ENCODE data around the gene GPR78. TPM values are rescaled to one million over a fixed set of nuclear protein-coding genes. Genes with fewer than 3 reads are reported as not detected.

The GPR78 gene
- total RNA-seq, 1 donor from 2014 or later = 7.9 TPM

GRCh38 chr4:8547108-8547911 is 32.9 kb upstream of the GPR78 start:
- peak; percentile 65 for DNase-seq (ENCODE audit: low spot score)

DNA sequence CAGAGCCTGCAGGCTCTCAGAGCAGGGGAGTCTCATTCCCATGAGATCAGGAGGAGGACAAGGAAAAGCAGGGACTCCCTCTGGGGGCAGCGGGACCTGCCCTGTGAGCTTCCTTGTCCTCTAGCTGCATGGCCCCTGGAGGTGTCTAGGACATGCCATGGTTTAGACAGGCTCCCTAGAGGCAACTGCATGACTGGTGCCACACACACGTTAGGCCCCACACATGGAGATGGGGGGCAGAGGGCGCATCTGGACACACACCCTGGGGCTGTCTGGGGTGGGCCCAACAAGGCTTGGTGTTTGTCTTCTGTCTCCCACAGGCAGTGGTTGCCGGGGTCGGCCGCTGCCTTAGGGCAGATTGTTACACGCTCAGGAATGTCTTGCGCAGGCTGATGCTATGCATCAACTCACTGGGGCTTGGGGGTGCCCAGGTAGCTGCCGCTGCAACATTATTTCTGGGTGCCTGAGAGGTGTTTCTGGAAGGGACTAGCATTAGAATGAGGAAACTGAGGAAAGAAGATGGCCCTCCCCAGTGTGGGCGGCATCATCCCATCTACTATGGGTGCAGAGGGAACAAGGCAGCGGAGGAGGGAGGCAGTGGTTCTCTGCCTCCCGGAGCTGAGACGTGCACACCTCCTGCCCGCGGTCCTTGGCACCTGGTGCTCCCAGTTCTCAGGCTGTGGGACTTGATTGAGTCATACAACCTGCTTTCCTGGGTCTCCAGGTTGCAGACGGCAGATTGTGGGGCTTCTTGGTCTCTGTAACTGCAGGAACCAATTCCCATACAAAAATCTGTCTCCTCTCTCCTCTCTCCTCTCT is 32.1 kb upstream of the GPR78 start:
- no peak for DNase-seq (ENCODE audit: low spot score)

GRCh38 chr4:8548731-8549351 is 31.4 kb upstream of the GPR78 start:
- DNase-seq (ENCODE audit: low spot score) = no peak

- no peak for DNase-seq (ENCODE audit: low spot score)
Observed at GRCh38 chr4:8549352-8549931, 30.8 kb upstream of the GPR78 start.

GRCh38 chr4:8550691-8551090 is 29.5 kb upstream of the GPR78 start:
- DNase-seq (ENCODE audit: low spot score) = no peak

DNA sequence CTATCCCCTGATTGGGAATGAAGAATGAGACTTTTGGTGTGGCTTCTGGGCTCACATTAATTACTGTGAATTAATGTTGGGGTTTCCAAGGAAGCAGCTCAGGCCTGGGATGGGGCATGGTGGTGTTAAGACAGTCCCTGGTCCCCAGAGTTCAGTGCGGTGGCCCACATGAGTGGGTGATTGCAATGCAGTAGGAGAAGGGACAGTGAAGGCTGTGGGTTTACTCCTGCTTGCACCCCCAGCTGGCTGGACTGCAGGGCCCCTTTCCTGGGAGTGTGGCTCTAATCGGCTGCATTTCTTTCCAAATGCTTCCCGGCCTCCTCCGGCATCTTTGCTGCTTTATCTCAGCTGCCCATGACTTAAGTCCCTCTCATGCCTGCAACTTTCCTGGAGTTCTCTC is 28.2 kb upstream of the GPR78 start:
- peak; percentile 77 for DNase-seq (ENCODE audit: low spot score)

DNA sequence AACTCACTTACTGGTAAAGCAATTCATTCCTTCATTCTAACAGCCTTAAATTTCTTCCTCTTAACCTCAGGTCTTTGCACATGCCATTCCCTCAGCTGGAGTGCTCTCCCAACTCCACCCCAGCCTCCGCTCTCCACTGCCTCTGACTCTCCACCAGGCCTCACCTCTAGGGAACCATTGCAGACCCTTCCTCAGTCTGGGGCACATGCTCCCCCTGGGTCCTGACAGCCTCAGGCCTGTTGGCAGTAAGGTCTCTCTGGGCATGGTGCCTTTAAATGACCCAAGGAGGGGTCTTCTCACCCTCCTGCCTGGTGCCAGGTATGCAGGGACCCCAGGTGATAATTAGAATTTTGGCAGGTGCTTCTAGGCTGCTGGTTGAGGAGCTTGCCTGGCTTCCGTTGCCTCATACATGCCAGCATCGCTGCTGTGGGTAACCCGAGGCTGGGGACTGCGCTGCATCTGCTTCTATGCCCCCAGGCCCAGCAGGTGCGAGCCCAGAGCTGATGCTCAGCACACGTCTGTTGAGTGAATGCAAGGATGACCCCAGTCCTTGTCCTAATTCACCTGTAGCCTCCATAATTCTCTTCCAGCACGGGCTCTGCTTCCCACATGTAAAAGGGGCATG is 27.5 kb upstream of the GPR78 start:
- DNase-seq (ENCODE audit: low spot score) = no peak

DNA sequence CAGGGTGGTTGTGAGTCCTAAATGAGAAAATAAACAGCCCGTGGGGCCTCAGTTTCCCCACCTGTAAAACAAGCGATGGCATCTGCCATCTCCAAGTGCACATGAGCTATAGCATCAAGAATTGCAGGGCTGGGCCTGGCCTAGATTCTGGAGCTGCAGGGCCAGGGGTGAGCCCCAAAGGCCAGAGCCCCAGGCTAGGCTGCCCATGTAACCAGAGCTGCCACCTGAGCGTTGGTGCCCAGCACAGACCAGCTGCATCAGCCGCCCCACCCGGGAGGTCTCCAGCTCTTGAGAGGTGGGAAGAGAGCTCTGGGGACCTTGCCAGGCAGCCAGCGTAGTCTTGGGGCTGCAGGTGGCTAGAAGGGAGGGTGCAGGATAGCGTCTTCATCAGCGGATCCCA is 27.0 kb upstream of the GPR78 start:
- no peak for DNase-seq (ENCODE audit: low spot score)

DNA sequence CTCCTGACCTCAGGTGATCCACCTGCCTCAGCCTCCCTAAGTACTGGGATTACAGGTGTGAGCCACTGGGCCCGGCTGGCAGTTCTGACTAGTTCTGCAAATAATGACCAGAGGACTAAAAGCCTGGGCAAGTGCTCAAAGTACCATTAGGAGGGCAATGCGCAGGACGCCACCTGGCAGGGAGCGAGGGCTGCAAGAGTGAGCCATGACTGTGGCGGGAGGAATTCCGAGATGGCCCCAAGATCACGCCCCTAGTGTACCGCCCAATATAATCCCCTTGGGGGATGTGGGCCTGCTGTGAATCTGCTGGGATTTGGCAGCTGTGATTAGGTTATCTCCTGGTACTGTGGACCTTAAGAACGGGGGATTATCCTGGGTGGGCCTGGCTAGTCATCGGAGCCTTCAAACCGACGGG is 26.2 kb upstream of the GPR78 start:
- peak; percentile 92 for DNase-seq (ENCODE audit: low spot score)

GRCh38 chr4:8554555-8555100 is 25.6 kb upstream of the GPR78 start:
- DNase-seq (ENCODE audit: low spot score) = no peak

DNA sequence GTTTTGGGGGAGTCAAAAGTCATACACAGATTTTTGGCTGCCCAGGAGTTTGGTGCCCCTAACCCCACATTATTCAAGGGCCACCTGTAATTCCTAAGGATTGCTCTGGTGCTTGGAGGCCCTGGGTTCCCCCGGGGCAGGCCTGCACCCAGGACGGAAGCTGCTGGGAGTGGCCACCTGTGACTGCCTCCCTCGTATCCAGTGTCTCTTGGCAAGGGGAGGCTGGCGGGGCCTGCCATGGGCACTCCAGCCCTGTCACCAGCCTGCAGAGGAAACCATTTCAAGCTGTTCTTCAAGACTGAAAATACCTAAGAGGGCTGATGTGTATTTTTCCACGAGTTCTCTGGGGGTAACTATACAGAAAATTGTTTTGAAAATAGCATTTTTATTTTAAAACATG is 24.5 kb upstream of the GPR78 start:
- no peak for DNase-seq (ENCODE audit: low spot score)

- DNase-seq (ENCODE audit: low spot score) = no peak
Observed at GRCh38 chr4:8556341-8557150, 23.6 kb upstream of the GPR78 start.

GRCh38 chr4:8557151-8558076 is 22.8 kb upstream of the GPR78 start:
- DNase-seq (ENCODE audit: low spot score) = no peak

GRCh38 chr4:8558080-8558960 is 21.9 kb upstream of the GPR78 start:
- no peak for DNase-seq (ENCODE audit: low spot score)

DNA sequence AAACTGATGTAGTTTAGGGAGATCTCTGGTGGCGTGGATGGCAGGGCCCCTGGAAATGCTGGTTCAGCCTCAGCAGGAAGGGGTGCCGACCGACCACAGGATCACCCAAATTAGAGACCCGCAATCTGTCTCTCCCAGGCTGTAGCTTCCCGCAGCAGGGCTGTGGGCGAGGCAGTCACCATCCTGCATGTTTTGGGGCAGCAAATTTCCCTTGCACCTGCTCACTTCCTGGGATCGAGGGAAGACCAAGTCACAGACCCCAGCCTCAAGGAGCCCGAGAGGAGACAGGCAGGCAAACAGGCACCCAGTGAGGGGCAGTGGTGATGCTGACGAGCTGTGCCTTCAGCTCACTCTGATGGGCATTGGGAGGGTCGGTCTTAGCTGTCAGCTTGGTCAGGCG is 21.2 kb upstream of the GPR78 start:
- no peak for DNase-seq (ENCODE audit: low spot score)

- peak; percentile 39 for DNase-seq (ENCODE audit: low spot score)
Observed at GRCh38 chr4:8559524-8560264, 20.5 kb upstream of the GPR78 start.

DNA sequence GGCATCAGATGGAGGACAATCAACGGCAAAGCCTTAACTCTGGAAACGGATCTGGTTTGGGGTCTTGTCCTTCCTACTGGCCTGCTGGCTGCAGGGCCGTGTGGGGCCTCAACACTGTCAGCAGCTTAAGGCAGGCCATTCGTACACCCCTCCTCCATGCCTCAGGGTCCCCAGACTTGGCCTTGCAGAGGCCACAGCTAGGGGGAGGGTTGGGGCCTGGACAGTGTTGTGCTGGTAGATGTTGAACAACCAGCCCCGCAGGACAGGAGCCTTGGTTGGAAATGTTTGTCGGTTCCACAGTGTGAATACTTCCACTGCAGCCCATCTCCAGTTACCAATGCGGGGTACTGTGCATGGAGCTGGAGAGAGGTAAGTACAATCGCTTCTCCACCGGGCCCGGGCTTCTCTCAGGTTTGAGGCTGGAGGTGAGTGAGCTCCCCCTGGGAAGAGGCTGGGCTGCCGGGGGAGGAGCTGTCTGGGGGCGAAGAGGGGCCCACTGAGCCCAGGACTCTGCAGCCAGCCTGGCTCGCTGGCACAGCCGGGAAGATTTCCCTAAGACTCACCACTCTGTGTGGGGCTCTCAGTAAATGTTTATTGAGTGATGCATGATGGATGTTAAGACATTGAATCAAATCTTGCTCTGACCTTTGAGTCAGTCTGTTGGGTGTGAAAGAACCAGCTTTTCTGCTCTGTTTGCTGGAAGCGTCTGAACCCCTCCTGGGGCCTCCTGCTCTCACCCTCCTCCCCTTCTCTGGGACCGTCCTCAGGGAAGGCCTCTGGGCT is 19.7 kb upstream of the GPR78 start:
- DNase-seq (ENCODE audit: low spot score) = peak; percentile 72

All from umbilical cord (tissue), 2 donors.